Activated CD8-positive, alpha-beta memory T cell treated with anti-CD3 and anti-CD28 coated beads, Interleukin-2, amount 10 ng/mL, durations not matched to agents 7 days and 5 days (primary cell): ENCODE results near the gene SMIM24. TPM values are rescaled to one million over a fixed set of nuclear protein-coding genes. Genes with fewer than 3 reads are reported as not detected.

Experiments
- ATAC-seq: fragments of 150-1000 bp; cut with Tn5 transposase; one replicate; pipeline ENCODE4 v1.10.0; 2021; ENCODE audit warnings: moderate library complexity
- CTCF ChIA-PET: fragments of 350-600 bp; sonication (Branson Sonifier 250); formaldehyde crosslinking; loops from one replicate; lab custom pipeline; 2021; ENCODE audit warnings: antibody characterized with exemption; lab: Charles Lee
- DNase-seq: peaks from one replicate; pipeline ENCODE4 v3.0.0-alpha.2; 2020
- H3K27ac Mint-ChIP-seq: one replicate; pipeline ENCODE4 v1.8.0; 2021; ENCODE audit warnings: mild to moderate bottlenecking, mixed read lengths
- H3K27me3 Mint-ChIP-seq: one replicate; pipeline ENCODE4 v1.8.0; 2021; ENCODE audit warnings: mixed read lengths
- H3K36me3 Mint-ChIP-seq: one replicate; pipeline ENCODE4 v1.8.0; 2021; ENCODE audit warnings: mild to moderate bottlenecking, mixed read lengths
- H3K4me1 Mint-ChIP-seq: one replicate; pipeline ENCODE4 v1.8.0; 2021; ENCODE audit warnings: mixed read lengths
- H3K4me3 Mint-ChIP-seq: one replicate; pipeline ENCODE4 v1.8.0; 2021; ENCODE audit warnings: mild to moderate bottlenecking, moderate library complexity, mixed read lengths
- H3K9me3 Mint-ChIP-seq: one replicate; pipeline ENCODE4 v1.8.0; 2022; ENCODE audit warnings: low read depth, mixed read lengths
- total RNA-seq, 2 experiments: library from RNA; stranded (reverse); gene quantifications; one replicate each; pipeline ENCODE4 v1.2.3, GENCODE V29; 2021

Gene SMIM24
- total RNA-seq, 2 experiments from 2014 or later: 1.1 to 2.3 TPM

- CTCF ChIA-PET: no interaction called here
- peaks cover 14% of the 10 kb centered on the region for H3K4me1 Mint-ChIP-seq
- no peaks in the 10 kb centered on the region for H3K27me3 Mint-ChIP-seq
- H3K4me3 Mint-ChIP-seq: no peak overlapping the region
- H3K27ac Mint-ChIP-seq: no peak overlapping the region
- H3K9me3 Mint-ChIP-seq: no peaks in the 10 kb centered on the region
- H3K36me3 Mint-ChIP-seq: peaks cover 10% of the 10 kb centered on the region
- DNase-seq: no peak
- no peak for ATAC-seq
These were observed 40.1 kb upstream of the SMIM24 start for GRCh38 chr19:3520166-3521103.

- peaks cover 14% of the 10 kb centered on the region for H3K4me1 Mint-ChIP-seq
- no peak overlapping the region for H3K4me3 Mint-ChIP-seq
- H3K27ac Mint-ChIP-seq: no peak overlapping the region
- ATAC-seq (no peak), DNase-seq (no peak)
- H3K27me3 Mint-ChIP-seq: no peaks in the 10 kb centered on the region
- no peaks in the 10 kb centered on the region for H3K9me3 Mint-ChIP-seq
- H3K36me3 Mint-ChIP-seq: peaks cover 8% of the 10 kb centered on the region
- CTCF ChIA-PET: interaction anchor here (0.6 to 1.6 kb wide), 2 partner anchors 34 to 49 kb away, joined by 3 to 5 read pairs; no protein-coding TSS in a partner anchor
These were observed 38.8 kb upstream of the SMIM24 start for GRCh38 chr19:3519126-3519525.

GRCh38 chr19:3518659-3519058 lies 38.3 kb upstream of the SMIM24 start:
- no peak overlapping the region for H3K27ac Mint-ChIP-seq
- no peaks in the 10 kb centered on the region for H3K27me3 Mint-ChIP-seq
- H3K4me1 Mint-ChIP-seq: peaks cover 14% of the 10 kb centered on the region
- no peak for DNase-seq
- H3K9me3 Mint-ChIP-seq: no peaks in the 10 kb centered on the region
- CTCF ChIA-PET: interaction anchor here (1.6 kb wide), 1 partner anchor 33 kb away, joined by 5 read pairs; no protein-coding TSS in a partner anchor
- no peak overlapping the region for H3K4me3 Mint-ChIP-seq
- no peak for ATAC-seq
- H3K36me3 Mint-ChIP-seq: peaks cover 8% of the 10 kb centered on the region

- CTCF ChIA-PET: interaction anchor here (1.6 kb wide), 1 partner anchor 33 kb away, joined by 5 read pairs; no protein-coding TSS in a partner anchor
- peaks cover 14% of the 10 kb centered on the region for H3K4me1 Mint-ChIP-seq
- ATAC-seq: no peak
These were observed 37.9 kb upstream of the SMIM24 start for GRCh38 chr19:3518255-3518654.

GRCh38 chr19:3517638-3518037 lies 37.3 kb upstream of the SMIM24 start:
- H3K36me3 Mint-ChIP-seq: peaks cover 8% of the 10 kb centered on the region
- H3K27me3 Mint-ChIP-seq: no peaks in the 10 kb centered on the region
- peaks cover 14% of the 10 kb centered on the region for H3K4me1 Mint-ChIP-seq
- CTCF ChIA-PET: interaction anchor here (0.8 to 1.6 kb wide), 2 partner anchors 32 to 68 kb away, joined by 4 to 5 read pairs; no protein-coding TSS in a partner anchor
- no peak overlapping the region for H3K27ac Mint-ChIP-seq
- ATAC-seq (no peak), DNase-seq (no peak)
- no peaks in the 10 kb centered on the region for H3K9me3 Mint-ChIP-seq
- no peak overlapping the region for H3K4me3 Mint-ChIP-seq

More at GRCh38 chr19:3518255-3518654, 37.9 kb upstream of the SMIM24 start:
- H3K9me3 Mint-ChIP-seq: no peaks in the 10 kb centered on the region
- no peaks in the 10 kb centered on the region for H3K27me3 Mint-ChIP-seq
- DNase-seq: no peak
- H3K27ac Mint-ChIP-seq: no peak overlapping the region
- H3K36me3 Mint-ChIP-seq: peaks cover 8% of the 10 kb centered on the region
- no peak overlapping the region for H3K4me3 Mint-ChIP-seq

- Mint-ChIP-seq H3K27me3 (no peaks in the 10 kb centered on the region), H3K9me3 (no peaks in the 10 kb centered on the region), H3K36me3 (peaks cover 7% of the 10 kb centered on the region), H3K4me1 (peaks cover 14% of the 10 kb centered on the region), H3K4me3 (no peak overlapping the region), H3K27ac (no peak overlapping the region)
- CTCF ChIA-PET: interaction anchor here (0.8 to 0.9 kb wide), 2 partner anchors 28 to 69 kb away, joined by 4 read pairs; no protein-coding TSS in a partner anchor
- no peak for ATAC-seq
- no peak for DNase-seq
These were observed 36.4 kb upstream of the SMIM24 start for GRCh38 chr19:3516675-3517207.

- H3K9me3 Mint-ChIP-seq: no peaks in the 10 kb centered on the region
- DNase-seq (no peak), ATAC-seq (no peak)
- H3K27me3 Mint-ChIP-seq: no peaks in the 10 kb centered on the region
- H3K4me3 Mint-ChIP-seq: no peak overlapping the region
- H3K27ac Mint-ChIP-seq: no peak overlapping the region
- H3K36me3 Mint-ChIP-seq: peaks cover 5% of the 10 kb centered on the region
- CTCF ChIA-PET: interaction anchor here (0.9 kb wide), 1 partner anchor 29 kb away, joined by 4 read pairs; no protein-coding TSS in a partner anchor
- peaks cover 12% of the 10 kb centered on the region for H3K4me1 Mint-ChIP-seq
These were observed 35.6 kb upstream of the SMIM24 start for GRCh38 chr19:3515891-3516422.

GRCh38 chr19:3514930-3515329 lies 34.6 kb upstream of the SMIM24 start:
- Mint-ChIP-seq H3K27me3 (no peaks in the 10 kb centered on the region), H3K4me1 (peaks cover 11% of the 10 kb centered on the region), H3K4me3 (no peak overlapping the region), H3K36me3 (peaks cover 3% of the 10 kb centered on the region), H3K9me3 (no peaks in the 10 kb centered on the region), H3K27ac (no peak overlapping the region)
- DNase-seq (no peak), ATAC-seq (no peak)
- CTCF ChIA-PET: no interaction called here

- Mint-ChIP-seq H3K27me3 (no peaks in the 10 kb centered on the region), H3K4me1 (peaks cover 24% of the 10 kb centered on the region), H3K9me3 (no peaks in the 10 kb centered on the region), H3K27ac (no peak overlapping the region), H3K4me3 (no peak overlapping the region), H3K36me3 (peaks cover 10% of the 10 kb centered on the region)
- no peak for ATAC-seq
- CTCF ChIA-PET: no interaction called here
- no peak for DNase-seq
These were observed 33.2 kb upstream of the SMIM24 start for GRCh38 chr19:3513229-3514140.

GRCh38 chr19:3512562-3513228 lies 32.4 kb upstream of the SMIM24 start:
- H3K36me3 Mint-ChIP-seq: peaks cover 11% of the 10 kb centered on the region
- CTCF ChIA-PET: no interaction called here
- DNase-seq: no peak
- H3K27me3 Mint-ChIP-seq: no peaks in the 10 kb centered on the region
- H3K9me3 Mint-ChIP-seq: no peaks in the 10 kb centered on the region
- no peak overlapping the region for H3K27ac Mint-ChIP-seq
- H3K4me3 Mint-ChIP-seq: no peak overlapping the region
- peaks cover 27% of the 10 kb centered on the region for H3K4me1 Mint-ChIP-seq
- no peak for ATAC-seq

GRCh38 chr19:3511506-3512251 lies 31.4 kb upstream of the SMIM24 start:
- Mint-ChIP-seq H3K4me3 (no peak overlapping the region), H3K4me1 (peaks cover 32% of the 10 kb centered on the region), H3K27ac (no peak overlapping the region), H3K27me3 (no peaks in the 10 kb centered on the region), H3K9me3 (no peaks in the 10 kb centered on the region), H3K36me3 (peaks cover 16% of the 10 kb centered on the region)
- no peak for DNase-seq
- no peak for ATAC-seq
- CTCF ChIA-PET: no interaction called here

- no peak overlapping the region for H3K4me3 Mint-ChIP-seq
- DNase-seq: no peak
- H3K4me1 Mint-ChIP-seq: peaks cover 30% of the 10 kb centered on the region
- H3K36me3 Mint-ChIP-seq: peaks cover 16% of the 10 kb centered on the region
- H3K9me3 Mint-ChIP-seq: no peaks in the 10 kb centered on the region
- H3K27ac Mint-ChIP-seq: no peak overlapping the region
- CTCF ChIA-PET: no interaction called here
- H3K27me3 Mint-ChIP-seq: no peaks in the 10 kb centered on the region
- no peak for ATAC-seq
These were observed 30.4 kb upstream of the SMIM24 start for GRCh38 chr19:3510727-3511126.
